Measurements from ENCODE around the gene NMRK2. TPM values are rescaled to one million over a fixed set of nuclear protein-coding genes. Genes with fewer than 3 reads are reported as not detected.
A peak's percentile ranks its signal among the peaks of the same experiment; 100 is the strongest.

Gene NMRK2
- total and polyA plus RNA-seq, 2 of the 13 experiments (the other 11 are each of a cell fraction or from before 2014, with no cell fraction given) = not detected

- no peak for TF ChIP-seq PLRG1 (conservative IDR thresholded peaks at IDR 0.05)
- TF ChIP-seq KDM4B (CRISPR knock-in tag; IDR thresholded peaks at IDR 0.05) = no peak
- TF ChIP-seq ZNF335 (CRISPR knock-in tag; IDR thresholded peaks at IDR 0.05) = peak; percentile 27; the same call in 1 of the 2 replicates
- peak; percentile 48 for TF ChIP-seq ARID5B (CRISPR knock-in tag; IDR thresholded peaks at IDR 0.05)
- TF ChIP-seq JUNB (CRISPR knock-in tag; IDR thresholded peaks at IDR 0.05; ENCODE audit: borderline replicate concordance) = no peak
- TF ChIP-seq EED (CRISPR knock-in tag; IDR thresholded peaks at IDR 0.05) = no peak
- TF ChIP-seq TEAD3 (CRISPR knock-in tag; optimal IDR thresholded peaks at IDR 0.05; ENCODE audit: borderline replicate concordance) = peak; percentile 99
- TF ChIP-seq SOX6 (IDR thresholded peaks at IDR 0.05) = no peak
- TF ChIP-seq SOX6 (CRISPR knock-in tag; IDR thresholded peaks at IDR 0.05) = peak; percentile 53
- peak; percentile 30; the same call in 1 of the 2 replicates for TF ChIP-seq ZNF652 (CRISPR knock-in tag; IDR thresholded peaks at IDR 0.05; ENCODE audit: borderline replicate concordance, low read depth)
- TF ChIP-seq ZNF878 (CRISPR knock-in tag; IDR thresholded peaks at IDR 0.05) = no peak
- TF ChIP-seq FOXA3 (CRISPR knock-in tag; IDR thresholded peaks at IDR 0.05) = peak; percentile 96
- no peak for TF ChIP-seq ZNF431 (CRISPR knock-in tag; IDR thresholded peaks at IDR 0.05; ENCODE audit: borderline replicate concordance, low read depth)
- TF ChIP-seq PAF1 (CRISPR knock-in tag; IDR thresholded peaks at IDR 0.05) = no peak
- TF ChIP-seq SCMH1 (CRISPR knock-in tag; IDR thresholded peaks at IDR 0.05; ENCODE audit: borderline replicate concordance) = no peak
- TF ChIP-seq TERF1 (CRISPR knock-in tag; IDR thresholded peaks at IDR 0.05) = no peak
- no peak; the same call in 1 of the 2 replicates for TF ChIP-seq RXRA (CRISPR knock-in tag; IDR thresholded peaks at IDR 0.05)
- TF ChIP-seq CREM (IDR thresholded peaks at IDR 0.05) = peak; percentile 40; the same call in 1 of the 2 replicates
- TF ChIP-seq CREM (CRISPR knock-in tag; IDR thresholded peaks at IDR 0.05) = no peak
- peak; percentile 52; the same call in 1 of the 2 replicates for TF ChIP-seq FOXP4 (CRISPR knock-in tag; IDR thresholded peaks at IDR 0.05)
- 0 out of 2 replicates have a peak, but pooled peaks have one; percentile 37 for TF ChIP-seq POLR2AphosphoS2 (IDR thresholded peaks at IDR 0.05; ENCODE audit: low read depth, low read length)
- no peak for TF ChIP-seq ZNF749 (CRISPR knock-in tag; IDR thresholded peaks at IDR 0.05; ENCODE audit: borderline replicate concordance)
These were observed 35.9 kb downstream of the NMRK2 start (continued) for GRCh38 chr19:3968556-3969434.
